Left colon (tissue), 2 donors: Measurements from ENCODE around the gene FAM114A1. TPM values are rescaled to one million over a fixed set of nuclear protein-coding genes. Genes with fewer than 3 reads are reported as not detected.
"Not testable (repeated sequence)": the region's sequence is repeated elsewhere in the genome, so short reads cannot be mapped to it uniquely, and the experiment has no call there.

Source experiments
- ATAC-seq: fragments of 200-7000 bp; cut with Tn5 transposase; one replicate; pipeline ENCODE4 v1.9.1; 2020; ENCODE audit warnings: mild to moderate bottlenecking, moderate library complexity
- DNase-seq, 2 donors: peaks; one replicate each; pipeline ENCODE4 v3.0.0-alpha.2; 2020
- intact Hi-C, 2 donors: fragments of 100-400 bp; cut with DNase I in 1 of 2; cut with micrococcal nuclease in 1 of 2; formaldehyde crosslinking; loops; one replicate each; pipeline versions ENCODE4 v1.11.2 to v1.14.0; 2022; cut with DNase I, micrococcal nuclease
- microRNA-seq, 2 donors: library from miRNA; unstranded; fragments of <30 nt; microRNA quantifications; one replicate each; pipeline versions ENCODE4 v1.1.0 to v1.2.0, GENCODE V29; 2020
- total RNA-seq, 2 donors: library from RNA; stranded (reverse); fragmentation: NEBNext Ultra II Directional; extraction: Animal tissue kit (Norgen Biotek cat#: 25700); gene quantifications; one replicate each; pipeline ENCODE4 v1.2.1, GENCODE V29; 2021
- donor health status: DM: no; HTN: no; CAD: no.
- donor health status: DM: yes; HTN: yes; CAD: no.

The FAM114A1 gene
- total RNA-seq, 2 donors from 2014 or later: 73.3 to 77.2 TPM

GRCh38 chr4:38982361-38983095, 114.9 kb downstream of the FAM114A1 start:
- intact Hi-C loops: no loop called here
- no peak for DNase-seq
- ATAC-seq: no peak

DNA sequence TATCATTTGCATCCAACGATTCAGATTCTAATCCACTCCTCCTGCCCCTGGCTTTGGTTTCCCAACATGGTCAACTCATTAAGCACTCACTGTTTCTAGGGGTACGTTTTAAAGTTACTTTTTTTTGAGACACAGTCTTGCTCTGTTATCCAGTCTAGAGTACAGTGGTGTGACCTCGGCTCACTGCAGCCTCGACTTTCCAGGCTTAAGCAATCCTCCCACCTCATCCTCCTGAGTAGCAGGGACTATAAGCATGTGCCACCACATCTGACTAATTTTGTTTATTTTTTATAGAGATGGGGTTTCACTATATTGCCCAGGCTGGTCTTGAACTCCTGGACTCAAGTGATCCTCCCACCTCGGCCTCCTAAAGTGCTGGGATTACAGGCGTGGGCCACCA, 115.7 kb downstream of the FAM114A1 start:
- ATAC-seq: no peak
- DNase-seq: no peak
- intact Hi-C loops: no loop called here

DNA sequence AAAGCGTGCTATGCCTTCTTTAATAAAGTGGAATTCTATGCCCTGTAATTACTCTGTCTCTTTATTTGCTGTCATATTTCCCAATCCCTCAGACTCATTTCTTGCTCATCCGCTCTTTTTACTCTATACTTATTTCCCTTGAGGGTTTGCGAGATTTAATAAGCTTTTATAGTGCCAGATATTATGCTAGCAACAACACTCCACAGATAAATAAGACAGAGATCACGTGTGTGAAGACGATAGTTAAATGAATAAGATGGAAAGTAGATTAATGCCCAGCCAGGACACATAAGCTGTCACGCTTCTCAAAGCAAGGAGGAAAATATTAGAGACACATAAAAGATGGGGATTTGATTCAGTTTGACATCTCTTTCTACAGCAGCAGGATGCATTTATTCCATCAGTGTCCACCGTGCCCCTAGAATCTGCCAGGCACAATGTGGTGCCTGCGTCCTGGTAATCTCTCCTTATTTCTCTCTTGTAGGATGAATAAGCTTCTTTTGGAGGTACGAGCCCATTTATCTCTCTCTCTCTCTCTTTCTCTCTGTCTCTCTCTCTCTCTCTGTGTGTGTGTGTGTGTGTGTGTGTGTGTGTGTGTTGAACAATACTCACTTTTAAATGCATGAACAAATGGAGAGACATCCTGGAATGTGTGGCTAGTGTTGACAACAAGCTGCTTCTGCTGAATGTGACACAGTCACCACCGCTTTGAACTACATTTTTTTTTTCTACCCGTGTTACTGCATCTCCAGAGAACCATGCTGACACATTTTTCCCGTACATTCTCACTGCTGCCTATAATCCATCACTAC, 116.4 kb downstream of the FAM114A1 start:
- DNase-seq (no peak), ATAC-seq (no peak)
- intact Hi-C loops: no loop called here

- DNase-seq (no peak), ATAC-seq (no peak)
- intact Hi-C loops: no loop called here
These were observed 117.9 kb downstream of the FAM114A1 start for GRCh38 chr4:38985410-38986100.

- ATAC-seq (no peak), DNase-seq (no peak)
- intact Hi-C loops: no loop called here
These were observed 119.9 kb downstream of the FAM114A1 start for GRCh38 chr4:38987491-38987890.

- intact Hi-C loops, DNase-seq, ATAC-seq: not testable (repeated sequence)
These were observed 120.7 kb downstream of the FAM114A1 start for GRCh38 chr4:38988353-38988752.

DNA sequence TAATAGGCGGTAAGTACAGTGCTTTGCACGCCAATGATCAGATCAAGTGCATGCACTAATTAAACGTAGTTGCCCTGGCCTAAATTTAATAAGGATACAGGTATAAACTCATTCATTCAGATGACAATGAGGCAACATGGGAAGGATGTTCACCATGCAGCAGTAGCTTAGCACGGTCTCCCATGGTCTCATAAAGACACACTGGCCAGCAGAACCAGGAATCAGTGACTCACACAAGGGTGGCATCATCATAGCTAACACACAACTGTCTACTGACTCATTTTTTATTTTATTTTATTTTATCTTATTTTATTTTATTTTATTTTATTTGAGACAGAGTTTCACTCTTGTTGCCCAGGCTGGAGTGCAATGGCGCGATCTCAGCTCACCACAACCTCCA, 121.9 kb downstream of the FAM114A1 start:
- ATAC-seq (no peak), DNase-seq (no peak)
- intact Hi-C loops: no loop called here

GRCh38 chr4:38990241-38990640, 122.6 kb downstream of the FAM114A1 start:
- intact Hi-C loops: no loop called here
- no peak for ATAC-seq
- no peak for DNase-seq

DNA sequence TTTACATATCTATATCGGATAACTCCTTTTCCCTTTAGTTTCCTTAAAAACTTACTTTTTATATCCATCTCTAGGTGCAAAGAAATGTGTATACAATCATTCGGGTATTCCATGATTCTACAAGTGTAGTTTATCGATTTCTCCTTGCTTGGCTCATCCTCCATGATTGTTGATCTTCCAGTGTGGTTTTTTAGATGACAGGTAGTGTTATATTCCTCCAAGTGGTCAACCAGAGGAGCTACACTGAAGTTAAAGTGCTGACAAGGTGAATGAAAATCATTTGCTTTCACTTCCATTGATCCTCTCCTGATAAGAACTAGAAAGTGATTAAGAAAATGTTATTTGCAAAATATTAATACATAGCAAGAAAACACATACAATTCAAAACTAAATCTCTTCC, 126.1 kb downstream of the FAM114A1 start:
- no peak for DNase-seq
- intact Hi-C loops: no loop called here
- ATAC-seq: no peak

- ATAC-seq (no peak), DNase-seq (no peak)
- intact Hi-C loops: no loop called here
These were observed 126.5 kb downstream of the FAM114A1 start for GRCh38 chr4:38994135-38994534.

Small RNA genes lying within 50 kb of the gene (microRNA-seq; reads per million reads assigned to microRNA genes)
- 1,080 to 1,431 reads per million in 2 donors for gene MIR574

Other genes starting within 250 kb of the FAM114A1 start
- gene KLF3, start 203.6 kb upstream of the FAM114A1 start, total RNA-seq: 100 to 1,000 TPM; 146 to 153 TPM
- under 1 TPM; 0.21 to 0.70 TPM for gene TLR10, start 84.8 kb upstream of the FAM114A1 start, total RNA-seq
- gene TLR1, start 63.0 kb upstream of the FAM114A1 start, total RNA-seq: 1 to 10 TPM; 2.3 to 6.7 TPM
- 1 to 10 TPM; 1.4 to 2.7 TPM for gene TLR6, start 11.0 kb upstream of the FAM114A1 start, total RNA-seq
- gene TMEM156, start 164.6 kb downstream of the FAM114A1 start, total RNA-seq: under 1 TPM in 1 of 2 donors, not detected in 1; 0.70 TPM
- gene KLHL5, start 194.4 kb downstream of the FAM114A1 start, total RNA-seq: 10 to 100 TPM in 1 of 2 donors, 1 to 10 TPM in 1; 2.7 to 13.1 TPM